WTC11 (cell line): ENCODE data around the gene CELF4. TPM values are rescaled to one million over a fixed set of nuclear protein-coding genes. Genes with fewer than 3 reads are reported as not detected.

Experiments used
- ATAC-seq: fragments of 200-7000 bp; cut with Tn5 transposase; 2 replicates; pipeline ENCODE4 v1.10.0; 2021; ENCODE audit warnings: mild to moderate bottlenecking, moderate library complexity
- CTCF ChIA-PET: fragments of 300-600 bp; sonication (Branson Sonifier 250); formaldehyde crosslinking; loops from one replicate; lab custom pipeline; 2021; ENCODE audit warnings: antibody characterized with exemption; lab: Charles Lee
- POLR2A ChIA-PET: fragments of 350-600 bp; sonication (Branson Sonifier 250); formaldehyde crosslinking; loops from one replicate; lab custom pipeline; 2021; ENCODE audit warnings: antibody characterized with exemption; lab: Charles Lee
- DNase-seq: peaks from one replicate; pipeline ENCODE4 v3.0.0; 2021; ENCODE audit warnings: low spot score
- H3K27ac Mint-ChIP-seq: 2 replicates; pipeline ENCODE4 v1.8.0; 2021; ENCODE audit warnings: mixed read lengths
- H3K27me3 Mint-ChIP-seq: 2 replicates; pipeline ENCODE4 v1.8.0; 2021; ENCODE audit warnings: low read depth, mild to moderate bottlenecking, moderate library complexity, mixed read lengths
- H3K36me3 Mint-ChIP-seq: 2 replicates; pipeline ENCODE4 v1.8.0; 2021; ENCODE audit warnings: mixed read lengths
- H3K4me1 Mint-ChIP-seq: 2 replicates; pipeline ENCODE4 v1.8.0; 2022; ENCODE audit warnings: mixed read lengths
- H3K4me3 Mint-ChIP-seq: 2 replicates; pipeline ENCODE4 v1.8.0; 2021; ENCODE audit warnings: mild to moderate bottlenecking, moderate library complexity, mixed read lengths
- H3K9me3 Mint-ChIP-seq: 2 replicates; pipeline ENCODE4 v1.8.0; 2021; ENCODE audit warnings: mixed read lengths
- ATF1 ChIP-seq: sonication (generic); formaldehyde crosslinking; IDR thresholded peaks from 2 replicates; pipeline ENCODE4 v1.8.1; 2023; ENCODE audit warnings: mild to moderate bottlenecking, moderate library complexity, missing genetic modification reagents
- CREB1 ChIP-seq: sonication (generic); formaldehyde crosslinking; IDR thresholded peaks from 2 replicates; pipeline ENCODE4 v1.8.0; 2023; ENCODE audit warnings: mild to moderate bottlenecking, missing genetic modification reagents
- CREM ChIP-seq: sonication (generic); formaldehyde crosslinking; IDR thresholded peaks from 2 replicates; pipeline ENCODE4 v1.8.1; 2022; ENCODE audit warnings: mild to moderate bottlenecking, missing genetic modification reagents, moderate library complexity
- GTF2I ChIP-seq: fragments of 250-450 bp; sonication (Bioruptor Pico); conservative IDR thresholded peaks from 2 replicates; pipeline ENCODE4 v1.4.0; 2021; ENCODE audit warnings: mild to moderate bottlenecking
- NFE2L1 ChIP-seq: sonication (generic); formaldehyde crosslinking; IDR thresholded peaks from 2 replicates; pipeline ENCODE4 v1.8.1; 2023; ENCODE audit warnings: missing genetic modification reagents
- NFYB ChIP-seq: sonication (generic); formaldehyde crosslinking; conservative IDR thresholded peaks from 2 replicates; pipeline ENCODE4 v1.8.0; 2022; ENCODE audit warnings: low read depth, missing genetic modification reagents
- NR3C1 ChIP-seq: sonication (generic); formaldehyde crosslinking; conservative IDR thresholded peaks from 2 replicates; pipeline ENCODE4 v1.8.1; 2023; ENCODE audit warnings: low read depth, mild to moderate bottlenecking, missing genetic modification reagents
- ZNF423 ChIP-seq: fragments of 250-450 bp; sonication (Bioruptor Pico); IDR thresholded peaks from 2 replicates; pipeline ENCODE4 v2.1.2; 2022; ENCODE audit warnings: mild to moderate bottlenecking, moderate library complexity
- total RNA-seq: library from RNA; stranded (reverse); gene quantifications from 3 replicates; pipeline ENCODE4 v1.2.3, GENCODE V29; 2021
- TF ChIP-seq, protein P1 (sequence below): sonication (generic); formaldehyde crosslinking; IDR thresholded peaks from 2 replicates; pipeline ENCODE4 v1.8.0; 2022; ENCODE audit warnings: missing genetic modification reagents
- TF ChIP-seq, protein P2 (sequence below): sonication (generic); formaldehyde crosslinking; IDR thresholded peaks from 2 replicates; pipeline ENCODE4 v1.8.1; 2022; ENCODE audit warnings: mild to moderate bottlenecking, missing genetic modification reagents, moderate library complexity, borderline replicate concordance
- TF ChIP-seq, protein P3 (sequence below): sonication (generic); formaldehyde crosslinking; IDR thresholded peaks from 2 replicates; pipeline ENCODE4 v1.8.0; 2022; ENCODE audit warnings: mild to moderate bottlenecking, missing genetic modification reagents
- TF ChIP-seq, protein P4 (sequence below): sonication (generic); formaldehyde crosslinking; IDR thresholded peaks from 2 replicates; pipeline ENCODE4 v1.8.0; 2022; ENCODE audit warnings: mild to moderate bottlenecking, missing genetic modification reagents
- TF ChIP-seq, protein P5 (sequence below): fragments of 200-600 bp; IDR thresholded peaks from 2 replicates; pipeline ENCODE4 v1.8.0; 2022; ENCODE audit warnings: antibody characterized with exemption

CELF4 gene
- total RNA-seq, 1 experiment from 2014 or later: 2.9 TPM

DNA sequence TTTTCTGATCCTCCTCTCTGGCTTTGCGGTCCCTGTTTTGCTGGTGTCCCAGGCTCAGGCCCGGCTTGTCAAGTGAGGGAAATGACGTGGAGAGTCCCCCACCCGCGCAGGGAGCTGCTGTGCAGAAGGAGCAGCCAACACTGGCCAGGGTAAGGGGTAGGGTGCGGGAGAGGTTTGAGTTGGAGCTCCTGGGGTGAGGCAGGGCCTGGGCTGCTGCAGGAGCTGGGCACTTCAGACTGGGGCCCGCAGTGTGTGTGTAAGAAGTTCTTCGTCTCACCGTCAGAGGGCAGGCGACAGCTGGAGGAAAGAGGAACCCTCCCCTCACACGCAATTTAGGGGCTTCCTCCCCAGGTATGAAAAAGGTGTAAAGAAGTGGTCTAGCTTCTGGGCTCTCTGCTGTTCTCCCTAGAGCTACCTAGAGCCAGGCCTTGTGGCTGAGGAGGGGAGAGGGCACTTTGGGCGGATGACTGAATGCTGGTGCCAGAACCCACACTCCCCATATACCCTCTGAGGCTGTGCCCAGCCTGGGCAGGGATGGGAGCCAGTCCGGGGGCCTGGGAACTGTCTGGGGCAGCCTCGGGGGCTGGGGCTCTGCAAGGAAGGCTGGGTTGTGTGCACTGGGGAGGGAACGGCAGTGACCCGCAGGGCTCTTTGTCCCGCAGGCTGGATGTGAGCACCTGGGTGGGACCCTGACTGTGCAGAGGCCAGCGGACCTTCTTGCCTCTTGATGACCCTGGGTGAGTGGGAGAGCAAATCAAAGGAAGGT is 11.8 kb downstream of the CELF4 start:
- H3K27me3 Mint-ChIP-seq: peaks cover 57% of the 10 kb centered on the region

DNA sequence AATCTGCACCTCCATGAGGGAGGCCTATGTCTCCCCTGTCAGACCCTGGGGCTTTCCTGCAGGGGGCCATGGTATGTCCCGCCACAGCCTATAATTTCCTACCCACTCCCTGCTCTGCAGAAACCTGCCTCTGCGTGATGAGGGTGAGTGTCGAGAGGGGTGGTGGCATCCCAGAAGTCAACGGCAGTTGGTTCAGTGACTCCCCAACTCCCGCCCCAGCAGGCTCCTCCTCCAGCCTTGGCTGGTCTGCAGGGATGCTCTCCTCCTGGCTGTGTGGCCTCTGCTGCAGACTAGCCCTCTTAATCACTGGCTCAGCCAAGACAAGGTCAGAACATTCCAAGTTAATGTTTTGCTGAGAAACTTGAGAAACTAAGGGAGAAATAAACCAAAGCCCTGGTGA is 13.3 kb downstream of the CELF4 start:
- H3K36me3 Mint-ChIP-seq: no peaks in the 10 kb centered on the region
- POLR2A ChIA-PET: no interaction called here
- H3K4me1 Mint-ChIP-seq: peaks cover 17% of the 10 kb centered on the region
- peaks cover 49% of the 10 kb centered on the region for H3K27me3 Mint-ChIP-seq
- H3K9me3 Mint-ChIP-seq: no peaks in the 10 kb centered on the region
- CTCF ChIA-PET: interaction anchor here (1.5 to 2.5 kb wide), 2 partner anchors 12 to 14 kb away, joined by 5 to 19 read pairs; no protein-coding TSS in a partner anchor
- no peak overlapping the region for H3K27ac Mint-ChIP-seq
- no peak for TF ChIP-seq ZNF423
- TF ChIP-seq NR3C1 (CRISPR knock-in tag): no peak
- TF ChIP-seq ATF1 (CRISPR knock-in tag): no peak
- TF ChIP-seq, protein P1, sequence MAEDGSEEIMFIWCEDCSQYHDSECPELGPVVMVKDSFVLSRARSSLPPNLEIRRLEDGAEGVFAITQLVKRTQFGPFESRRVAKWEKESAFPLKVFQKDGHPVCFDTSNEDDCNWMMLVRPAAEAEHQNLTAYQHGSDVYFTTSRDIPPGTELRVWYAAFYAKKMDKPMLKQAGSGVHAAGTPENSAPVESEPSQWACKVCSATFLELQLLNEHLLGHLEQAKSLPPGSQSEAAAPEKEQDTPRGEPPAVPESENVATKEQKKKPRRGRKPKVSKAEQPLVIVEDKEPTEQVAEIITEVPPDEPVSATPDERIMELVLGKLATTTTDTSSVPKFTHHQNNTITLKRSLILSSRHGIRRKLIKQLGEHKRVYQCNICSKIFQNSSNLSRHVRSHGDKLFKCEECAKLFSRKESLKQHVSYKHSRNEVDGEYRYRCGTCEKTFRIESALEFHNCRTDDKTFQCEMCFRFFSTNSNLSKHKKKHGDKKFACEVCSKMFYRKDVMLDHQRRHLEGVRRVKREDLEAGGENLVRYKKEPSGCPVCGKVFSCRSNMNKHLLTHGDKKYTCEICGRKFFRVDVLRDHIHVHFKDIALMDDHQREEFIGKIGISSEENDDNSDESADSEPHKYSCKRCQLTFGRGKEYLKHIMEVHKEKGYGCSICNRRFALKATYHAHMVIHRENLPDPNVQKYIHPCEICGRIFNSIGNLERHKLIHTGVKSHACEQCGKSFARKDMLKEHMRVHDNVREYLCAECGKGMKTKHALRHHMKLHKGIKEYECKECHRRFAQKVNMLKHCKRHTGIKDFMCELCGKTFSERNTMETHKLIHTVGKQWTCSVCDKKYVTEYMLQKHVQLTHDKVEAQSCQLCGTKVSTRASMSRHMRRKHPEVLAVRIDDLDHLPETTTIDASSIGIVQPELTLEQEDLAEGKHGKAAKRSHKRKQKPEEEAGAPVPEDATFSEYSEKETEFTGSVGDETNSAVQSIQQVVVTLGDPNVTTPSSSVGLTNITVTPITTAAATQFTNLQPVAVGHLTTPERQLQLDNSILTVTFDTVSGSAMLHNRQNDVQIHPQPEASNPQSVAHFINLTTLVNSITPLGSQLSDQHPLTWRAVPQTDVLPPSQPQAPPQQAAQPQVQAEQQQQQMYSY (CRISPR knock-in tag): no peak
- TF ChIP-seq, protein P2, sequence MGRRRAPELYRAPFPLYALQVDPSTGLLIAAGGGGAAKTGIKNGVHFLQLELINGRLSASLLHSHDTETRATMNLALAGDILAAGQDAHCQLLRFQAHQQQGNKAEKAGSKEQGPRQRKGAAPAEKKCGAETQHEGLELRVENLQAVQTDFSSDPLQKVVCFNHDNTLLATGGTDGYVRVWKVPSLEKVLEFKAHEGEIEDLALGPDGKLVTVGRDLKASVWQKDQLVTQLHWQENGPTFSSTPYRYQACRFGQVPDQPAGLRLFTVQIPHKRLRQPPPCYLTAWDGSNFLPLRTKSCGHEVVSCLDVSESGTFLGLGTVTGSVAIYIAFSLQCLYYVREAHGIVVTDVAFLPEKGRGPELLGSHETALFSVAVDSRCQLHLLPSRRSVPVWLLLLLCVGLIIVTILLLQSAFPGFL: no peak
- TF ChIP-seq NFE2L1 (CRISPR knock-in tag): no peak
- no peak for TF ChIP-seq CREM
- TF ChIP-seq NFYB: no peak
- no peak for TF ChIP-seq GTF2I (CRISPR knock-in tag)
- TF ChIP-seq CREB1 (CRISPR knock-in tag): no peak
- TF ChIP-seq, all 79 proteins: peak for 0
- no peak overlapping the region for H3K4me3 Mint-ChIP-seq
- DNase-seq (no peak), ATAC-seq (no peak)

More for the DNA sequence above, 11.8 kb downstream of the CELF4 start:
- Mint-ChIP-seq H3K27ac (no peak overlapping the region), H3K4me3 (peak overlapping the region; percentile 52), H3K4me1 (peaks cover 17% of the 10 kb centered on the region), H3K9me3 (no peaks in the 10 kb centered on the region), H3K36me3 (no peaks in the 10 kb centered on the region)
- ChIA-PET POLR2A (no interaction called here), CTCF (interaction anchor here (0.6 to 2.5 kb wide), 24 partner anchors 9 to 485 kb away, joined by 3 to 19 read pairs (median 4); no protein-coding TSS in a partner anchor)
- peak; percentile 69 for DNase-seq
- TF ChIP-seq, protein P3, sequence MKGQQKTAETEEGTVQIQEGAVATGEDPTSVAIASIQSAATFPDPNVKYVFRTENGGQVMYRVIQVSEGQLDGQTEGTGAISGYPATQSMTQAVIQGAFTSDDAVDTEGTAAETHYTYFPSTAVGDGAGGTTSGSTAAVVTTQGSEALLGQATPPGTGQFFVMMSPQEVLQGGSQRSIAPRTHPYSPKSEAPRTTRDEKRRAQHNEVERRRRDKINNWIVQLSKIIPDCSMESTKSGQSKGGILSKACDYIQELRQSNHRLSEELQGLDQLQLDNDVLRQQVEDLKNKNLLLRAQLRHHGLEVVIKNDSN (CRISPR knock-in tag): no peak
- TF ChIP-seq, protein P4, sequence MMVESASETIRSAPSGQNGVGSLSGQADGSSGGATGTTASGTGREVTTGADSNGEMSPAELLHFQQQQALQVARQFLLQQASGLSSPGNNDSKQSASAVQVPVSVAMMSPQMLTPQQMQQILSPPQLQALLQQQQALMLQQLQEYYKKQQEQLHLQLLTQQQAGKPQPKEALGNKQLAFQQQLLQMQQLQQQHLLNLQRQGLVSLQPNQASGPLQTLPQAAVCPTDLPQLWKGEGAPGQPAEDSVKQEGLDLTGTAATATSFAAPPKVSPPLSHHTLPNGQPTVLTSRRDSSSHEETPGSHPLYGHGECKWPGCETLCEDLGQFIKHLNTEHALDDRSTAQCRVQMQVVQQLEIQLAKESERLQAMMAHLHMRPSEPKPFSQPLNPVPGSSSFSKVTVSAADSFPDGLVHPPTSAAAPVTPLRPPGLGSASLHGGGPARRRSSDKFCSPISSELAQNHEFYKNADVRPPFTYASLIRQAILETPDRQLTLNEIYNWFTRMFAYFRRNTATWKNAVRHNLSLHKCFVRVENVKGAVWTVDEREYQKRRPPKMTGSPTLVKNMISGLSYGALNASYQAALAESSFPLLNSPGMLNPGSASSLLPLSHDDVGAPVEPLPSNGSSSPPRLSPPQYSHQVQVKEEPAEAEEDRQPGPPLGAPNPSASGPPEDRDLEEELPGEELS: 0 out of 2 replicates have a peak, but pooled peaks have one; percentile 29
- TF ChIP-seq, protein P5, sequence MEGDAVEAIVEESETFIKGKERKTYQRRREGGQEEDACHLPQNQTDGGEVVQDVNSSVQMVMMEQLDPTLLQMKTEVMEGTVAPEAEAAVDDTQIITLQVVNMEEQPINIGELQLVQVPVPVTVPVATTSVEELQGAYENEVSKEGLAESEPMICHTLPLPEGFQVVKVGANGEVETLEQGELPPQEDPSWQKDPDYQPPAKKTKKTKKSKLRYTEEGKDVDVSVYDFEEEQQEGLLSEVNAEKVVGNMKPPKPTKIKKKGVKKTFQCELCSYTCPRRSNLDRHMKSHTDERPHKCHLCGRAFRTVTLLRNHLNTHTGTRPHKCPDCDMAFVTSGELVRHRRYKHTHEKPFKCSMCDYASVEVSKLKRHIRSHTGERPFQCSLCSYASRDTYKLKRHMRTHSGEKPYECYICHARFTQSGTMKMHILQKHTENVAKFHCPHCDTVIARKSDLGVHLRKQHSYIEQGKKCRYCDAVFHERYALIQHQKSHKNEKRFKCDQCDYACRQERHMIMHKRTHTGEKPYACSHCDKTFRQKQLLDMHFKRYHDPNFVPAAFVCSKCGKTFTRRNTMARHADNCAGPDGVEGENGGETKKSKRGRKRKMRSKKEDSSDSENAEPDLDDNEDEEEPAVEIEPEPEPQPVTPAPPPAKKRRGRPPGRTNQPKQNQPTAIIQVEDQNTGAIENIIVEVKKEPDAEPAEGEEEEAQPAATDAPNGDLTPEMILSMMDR: peak; percentile 43; the same call in 1 of the 2 replicates
- ATAC-seq: peak; percentile 81
